Endothelial cell of umbilical vein (primary cell): ENCODE measurements around the gene ATXN1. TPM values are rescaled to one million over a fixed set of nuclear protein-coding genes. Genes with fewer than 3 reads are reported as not detected.

ENCODE experiments used
- BruUV-seq: library from RNA; stranded (reverse); fragments of 400-500 nt; replicated peaks from 2 replicates; lab custom pipeline; 2021; lab: Mats Ljungman, UMichigan
- CTCF ChIA-PET: fragments of 300-600, 350-600 bp; sonication (Branson Sonifier 250); formaldehyde crosslinking; loops from one replicate; lab custom pipeline; 2021; ENCODE audit warnings: antibody characterized with exemption, inconsistent platforms; lab: Charles Lee
- POLR2A ChIA-PET: fragments of 300-600, 350-600 bp; sonication (Branson Sonifier 250); formaldehyde crosslinking; loops from one replicate; lab custom pipeline; 2021; ENCODE audit warnings: antibody characterized with exemption, inconsistent platforms; lab: Charles Lee
- DNase-seq: peaks from one replicate; pipeline ENCODE4 v3.0.0-alpha.2; 2011; ENCODE audit warnings: low read depth, low spot score
- FAIRE-seq: peaks from 2 replicates; lab custom pipeline; 2011; peaks lifted over from hg19 to GRCh38; lab: Jason Lieb, UNC
- H2AFZ ChIP-seq: 2 replicates; pipeline ENCODE4 v1.6.0; 2012; ENCODE audit warnings: low read depth, low read length, control low read depth, inconsistent platforms
- H3K27ac ChIP-seq: 2 replicates; pipeline ENCODE4 v1.5.1; 2011; ENCODE audit warnings: low read depth, mild to moderate bottlenecking, control low read depth, low read length, moderate library complexity; ENCODE audit not compliant: insufficient read depth
- H3K27me3 ChIP-seq, 2 experiments: 2 replicates each; pipeline versions ENCODE4 v1.6.0 to v1.6.1; 2011; ENCODE audit warnings: low read length in 2 of 2, mixed read lengths in 1 of 2; ENCODE audit not compliant: control insufficient read depth in 2 of 2, insufficient read depth in 2 of 2
- H3K36me3 ChIP-seq, 2 experiments: 2 replicates in 1 of 2; 3 replicates in 1 of 2; pipeline ENCODE4 v1.5.1; 2011; ENCODE audit warnings: low read length in 2 of 2, mild to moderate bottlenecking in 1 of 2, moderate library complexity in 1 of 2; ENCODE audit not compliant: control insufficient read depth in 2 of 2, insufficient read depth in 2 of 2; ENCODE audit errors: extremely low read depth in 1 of 2
- H3K4me1 ChIP-seq: 3 replicates; pipeline ENCODE4 v1.5.1; 2011; ENCODE audit warnings: mild to moderate bottlenecking, low read length; ENCODE audit not compliant: control insufficient read depth, insufficient read depth; ENCODE audit errors: extremely low read depth
- H3K4me2 ChIP-seq: 2 replicates; pipeline ENCODE4 v1.6.1; 2011; ENCODE audit warnings: low read length, control low read depth, mixed read lengths; ENCODE audit not compliant: insufficient read depth
- H3K4me3 ChIP-seq, 3 experiments: fragments of 200-600 bp in 1 of 3; sonication (generic), shearing (Covaris generic) in 1 of 3; replicated peaks in 1 of 3; 2 replicates each; pipeline ENCODE4 v1.5.1; 2011 to 2016; ENCODE audit warnings: control low read depth in 3 of 3, low read length in 3 of 3, mild to moderate bottlenecking in 2 of 3, inconsistent platforms in 1 of 3, low read depth in 1 of 3, moderate library complexity in 1 of 3; ENCODE audit not compliant: insufficient read depth in 1 of 3
- H3K79me2 ChIP-seq: 2 replicates; pipeline ENCODE4 v1.6.0; 2012; ENCODE audit warnings: low read length, inconsistent platforms; ENCODE audit not compliant: control insufficient read depth, insufficient read depth
- H3K9ac ChIP-seq: replicated peaks from 2 replicates; pipeline ENCODE3; 2011; ENCODE audit warnings: low read length, control low read depth; ENCODE audit not compliant: insufficient read depth; ENCODE audit errors: extremely low read depth
- H3K9me1 ChIP-seq: replicated peaks from 3 replicates; pipeline ENCODE4 v1.6.0; 2011; ENCODE audit warnings: mild to moderate bottlenecking, low read length; ENCODE audit not compliant: control insufficient read depth, insufficient read depth; ENCODE audit errors: extremely low read depth
- H3K9me3 ChIP-seq: replicated peaks from 2 replicates; pipeline ENCODE4 v1.5.1; 2012; ENCODE audit warnings: low read length, inconsistent platforms; ENCODE audit not compliant: control insufficient read depth, insufficient read depth
- H4K20me1 ChIP-seq: replicated peaks from 2 replicates; pipeline ENCODE3; 2011; ENCODE audit warnings: mild to moderate bottlenecking, low read length; ENCODE audit not compliant: control insufficient read depth, insufficient read depth; ENCODE audit errors: extremely low read depth
- CTCF ChIP-seq, 2 donors: IDR thresholded peaks; 1 replicate in 1 of 2; 2 replicates in 1 of 2; pipeline ENCODE4 v1.5.1; 2011; ENCODE audit warnings: low read length in 2 of 2, mild to moderate bottlenecking in 2 of 2, moderate library complexity in 2 of 2, control low read depth in 1 of 2, inconsistent platforms in 1 of 2, low read depth in 1 of 2; ENCODE audit not compliant: insufficient read depth in 1 of 2; ENCODE audit errors: extremely low read depth in 1 of 2
- EZH2 ChIP-seq: IDR thresholded peaks from 2 replicates; pipeline ENCODE4 v1.6.1; 2012; ENCODE audit warnings: borderline replicate concordance, low read depth, mild to moderate bottlenecking, moderate library complexity, low read length, inconsistent platforms; ENCODE audit not compliant: severe bottlenecking
- FOS ChIP-seq: IDR thresholded peaks from 2 replicates; pipeline ENCODE4 v1.6.1; 2011; ENCODE audit warnings: mild to moderate bottlenecking, low read length, moderate library complexity, borderline replicate concordance; ENCODE audit not compliant: insufficient read depth
- GATA2 ChIP-seq: IDR thresholded peaks from 2 replicates; pipeline ENCODE4 v1.7.0; 2011; ENCODE audit warnings: low read depth, mild to moderate bottlenecking, moderate library complexity, mixed read lengths, low read length; ENCODE audit not compliant: insufficient read length, insufficient read depth
- JUN ChIP-seq: IDR thresholded peaks from 2 replicates; pipeline ENCODE4 v1.6.1; 2011; ENCODE audit warnings: borderline replicate concordance, low read depth; ENCODE audit not compliant: insufficient read length, insufficient read depth
- MAX ChIP-seq: IDR thresholded peaks from 2 replicates; pipeline ENCODE4 v1.6.1; 2011; ENCODE audit not compliant: insufficient read depth, insufficient read length
- MYC ChIP-seq: IDR thresholded peaks from one replicate; pipeline ENCODE4 v1.6.1; 2011; ENCODE audit warnings: mild to moderate bottlenecking, low read depth, low read length
- POLR2A ChIP-seq: IDR thresholded peaks from 2 replicates; pipeline ENCODE4 v1.6.1; 2012; ENCODE audit warnings: low read depth, mild to moderate bottlenecking, control low read depth, low read length
- POLR2AphosphoS5 ChIP-seq: IDR thresholded peaks from 2 replicates; pipeline ENCODE4 v1.6.1; 2012; ENCODE audit warnings: low read depth, mild to moderate bottlenecking, control low read depth, low read length, moderate library complexity; ENCODE audit not compliant: insufficient read depth
- dilution Hi-C: fragments of 300-500 bp; cut with MboI; formaldehyde crosslinking; loops from one replicate; pipeline ENCODE4 v1.15.0; 2019; ENCODE audit warnings: low sequenced_read_pairs; ENCODE audit not compliant: extremely low pct_ligation_motif_present
- intact Hi-C: fragments of 100-400 bp; cut with micrococcal nuclease; formaldehyde crosslinking; loops from one replicate; pipeline ENCODE4 v1.10.0; 2022
- polyA plus RNA-seq, 4 experiments: library from polyadenylated mRNA; depleted of rRNA in 3 of 4; stranded (reverse) in 3 of 4; unstranded in 1 of 4; fragments of >200 nt; gene quantifications; 2 replicates each; pipeline versions ENCODE4 v1.2.1 to v1.2.3, GENCODE V29; 2011 to 2012; ENCODE audit warnings: missing spikeins in 1 of 4
- total RNA-seq: library from RNA; stranded (reverse); gene quantifications from 2 replicates; pipeline ENCODE4 v1.2.3, GENCODE V29; 2021

Gene ATXN1
- total and polyA plus RNA-seq, 2 donors (not counting 3 experiments of a cell fraction or from before 2014, with no cell fraction given): 16.4 to 33.0 TPM

GRCh38 chr6:16595514-16596120 is 165.6 kb downstream of the ATXN1 start:
- intact Hi-C loops: no loop called here
- CTCF ChIA-PET: interaction anchor here (1.1 kb wide), 1 partner anchor 10 kb away, joined by 3 read pairs; no protein-coding TSS in a partner anchor

More at GRCh38 chr6:16595514-16596120, 165.6 kb downstream of the ATXN1 start:
- TF ChIP-seq FOS (no peak), POLR2A (no peak), MAX (no peak), CTCF (IDR thresholded peaks at IDR 0.05; ENCODE audit: extremely low read depth in 1 of 2, insufficient read depth in 1 of 2, low read depth in 1 of 2, low read length in 2 of 2) (no peak), JUN (no peak), MYC (no peak), GATA2 (no peak), EZH2 (no peak), POLR2AphosphoS5 (no peak)
- H3K9me3 ChIP-seq: no peaks in the 10 kb centered on the region
- no peak for FAIRE-seq
- DNase-seq: no peak
- POLR2A ChIA-PET: no interaction called here
- no peaks in the 10 kb centered on the region for H4K20me1 ChIP-seq
- H3K36me3 ChIP-seq: no peaks in the 10 kb centered on the region
- no peaks in the 10 kb centered on the region for H3K79me2 ChIP-seq
- H2AFZ ChIP-seq: no peak overlapping the region
- H3K27ac ChIP-seq: no peak overlapping the region
- BruUV-seq: no TSS peak
- H3K9ac ChIP-seq: no peak overlapping the region
- dilution Hi-C loops: no loop called here
- H3K27me3 ChIP-seq: no peaks in the 10 kb centered on the region
- H3K4me1 ChIP-seq: no peaks in the 10 kb centered on the region
- H3K9me1 ChIP-seq: no peaks in the 10 kb centered on the region
- no peak overlapping the region for H3K4me2 ChIP-seq
- H3K4me3 ChIP-seq: no peak overlapping the region
